Femur (tissue), 1 donor: Measurements from ENCODE around the gene ASF1B.

Source experiments
- DNase-seq: peaks from one replicate; pipeline ENCODE4 v3.0.0-alpha.2; 2017

Gene ASF1B

DNA sequence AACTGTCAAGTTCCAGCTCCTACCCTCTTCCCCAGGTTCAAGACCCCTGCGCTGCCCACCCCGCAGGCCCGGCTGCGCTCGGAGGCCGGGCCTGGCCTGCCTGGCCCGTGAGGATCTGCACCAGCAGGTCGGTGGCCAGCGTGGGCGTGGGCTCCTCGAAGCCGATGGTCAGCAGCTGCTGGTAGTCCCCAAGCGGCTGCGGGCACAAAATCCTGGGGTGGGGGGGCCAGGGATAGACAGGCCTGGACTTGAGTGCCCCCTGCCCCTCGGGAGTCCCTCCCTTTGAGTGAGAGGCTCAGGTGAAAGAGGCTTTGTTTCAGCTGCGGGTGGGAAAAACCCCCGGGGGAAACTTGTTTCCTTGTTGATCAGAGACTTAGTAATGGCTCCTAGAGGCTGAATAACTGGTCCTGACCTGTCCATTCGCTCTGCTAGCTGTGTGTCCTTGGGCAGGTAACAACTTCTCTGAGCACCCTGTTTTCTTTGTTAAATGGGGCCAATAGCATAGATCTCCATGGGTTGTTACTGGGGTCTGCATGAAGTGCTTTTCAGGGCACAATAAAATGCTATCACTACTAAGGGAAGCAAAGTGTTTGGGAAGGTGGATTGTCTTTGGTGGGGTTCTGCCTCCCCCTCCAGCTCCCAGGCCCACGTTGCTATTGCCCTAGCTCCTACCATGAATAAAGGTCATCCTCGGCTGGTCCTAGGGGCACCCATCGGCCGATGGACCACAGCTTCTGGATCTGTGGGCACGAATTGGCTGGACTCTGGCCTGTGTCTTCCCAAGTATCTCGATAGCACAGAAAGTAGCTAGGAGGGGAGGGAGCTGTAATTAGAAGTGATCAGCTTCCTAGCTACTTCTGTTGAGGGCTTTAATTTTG is 54.4 kb downstream of the ASF1B start:
- no peak for DNase-seq

DNA sequence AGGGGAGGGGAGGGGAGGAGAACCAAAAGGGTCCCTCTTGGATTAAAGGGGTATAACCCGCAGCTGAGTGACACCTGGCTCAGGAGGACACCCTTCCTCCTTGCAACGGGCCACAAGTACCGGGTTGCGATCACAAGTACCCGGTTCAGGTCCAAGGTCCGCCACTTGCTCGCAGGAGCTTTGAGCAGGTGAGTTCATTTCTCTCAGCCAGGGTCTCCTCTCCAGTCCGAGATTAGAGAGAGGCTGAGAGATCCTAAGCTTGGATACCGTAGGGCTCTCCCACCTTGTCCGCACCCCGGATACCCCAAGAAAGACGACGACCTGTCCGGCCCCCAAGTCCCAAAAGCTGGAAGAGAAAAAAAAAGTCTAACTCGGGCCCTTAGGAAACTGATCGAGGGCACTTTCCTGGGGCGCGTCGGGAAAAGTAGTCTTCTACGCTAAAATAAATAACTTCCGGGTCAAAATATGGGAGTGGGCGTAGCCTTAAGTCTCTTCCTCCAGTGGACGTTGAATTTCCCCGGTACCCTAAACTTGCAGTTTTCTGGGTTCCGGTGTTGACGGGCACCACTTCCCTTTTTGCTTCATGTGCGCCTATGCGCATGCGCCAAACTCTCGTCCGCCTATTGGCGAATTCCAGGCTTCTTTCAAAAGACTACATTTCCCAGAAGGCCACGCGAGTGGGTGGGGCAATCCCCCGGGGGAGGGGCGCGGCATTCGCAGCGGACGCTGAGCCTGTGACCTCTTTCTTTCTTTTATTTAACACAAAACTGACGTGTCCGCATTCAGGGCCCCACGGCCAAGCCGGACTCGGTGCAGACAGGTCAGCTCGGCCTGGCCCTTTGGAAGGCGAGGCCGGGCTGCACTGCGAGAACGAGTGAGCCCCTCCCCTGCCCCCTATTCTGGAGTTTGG is 55.2 kb downstream of the ASF1B start:
- DNase-seq, result peak; percentile 100

DNA sequence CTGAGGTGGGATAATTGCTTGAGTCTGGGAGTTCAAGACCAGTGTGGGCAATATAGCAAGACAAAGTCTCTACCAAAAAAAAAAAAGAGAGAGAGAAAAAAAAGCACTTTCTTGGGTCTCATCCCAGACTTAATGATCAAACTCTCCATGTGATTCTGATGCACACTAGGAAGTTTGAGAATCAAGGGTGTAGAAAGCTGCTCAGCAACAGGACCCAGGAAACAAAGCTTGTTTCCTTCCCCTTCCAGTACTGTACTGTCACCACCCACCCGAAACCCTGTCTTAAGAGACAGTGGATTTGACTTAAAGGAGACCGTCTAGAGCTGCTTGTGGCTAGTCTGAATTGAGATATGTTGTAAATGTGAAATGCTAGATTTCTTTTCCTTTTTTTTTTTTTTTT is 58.0 kb downstream of the ASF1B start:
- DNase-seq, result no peak

DNA sequence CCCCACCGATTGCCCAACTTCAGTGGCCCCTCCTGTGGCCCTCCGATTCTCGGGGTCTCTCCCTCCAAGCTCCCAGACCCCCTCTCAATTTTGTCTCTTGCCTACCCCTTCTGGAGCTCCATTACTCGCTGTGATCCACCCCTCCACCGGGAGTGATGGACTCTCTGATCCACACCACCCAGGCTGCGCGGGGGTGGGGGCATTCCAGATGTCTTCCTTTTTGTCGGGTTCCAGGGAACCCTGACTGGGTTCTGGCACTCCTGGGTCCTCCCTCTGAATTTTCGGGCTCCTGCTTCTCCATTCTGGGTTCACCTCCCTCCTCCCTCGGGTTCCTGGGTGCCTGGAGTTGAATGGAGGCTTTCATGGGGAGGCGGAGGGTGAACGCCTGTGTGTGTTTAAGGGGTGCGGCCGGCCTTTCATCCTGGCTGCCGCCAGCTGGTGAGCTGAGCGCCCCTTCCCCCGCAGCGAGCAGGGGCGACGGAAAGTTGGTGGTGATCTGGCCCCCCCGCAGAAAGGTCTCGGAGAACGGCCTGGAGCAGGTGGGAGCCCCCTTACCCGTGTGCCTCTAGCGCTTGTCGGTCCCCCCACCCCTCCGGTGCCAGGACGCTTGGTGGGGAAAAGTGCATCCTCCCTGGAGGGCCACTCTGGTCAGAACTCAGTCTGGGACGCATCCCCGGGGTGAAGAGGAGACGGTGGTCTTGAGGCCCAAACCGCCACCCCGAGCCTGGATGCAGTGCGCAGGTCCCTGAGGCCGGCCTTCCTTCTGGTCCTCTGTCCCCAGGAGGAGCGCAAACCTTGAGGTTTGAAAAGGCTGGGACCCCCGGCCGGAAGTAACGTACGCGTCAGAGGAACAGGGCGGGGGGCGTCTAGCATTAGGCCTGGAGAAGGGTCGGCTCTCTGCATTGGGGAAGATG is 62.2 kb downstream of the ASF1B start:
- no peak for DNase-seq

DNA sequence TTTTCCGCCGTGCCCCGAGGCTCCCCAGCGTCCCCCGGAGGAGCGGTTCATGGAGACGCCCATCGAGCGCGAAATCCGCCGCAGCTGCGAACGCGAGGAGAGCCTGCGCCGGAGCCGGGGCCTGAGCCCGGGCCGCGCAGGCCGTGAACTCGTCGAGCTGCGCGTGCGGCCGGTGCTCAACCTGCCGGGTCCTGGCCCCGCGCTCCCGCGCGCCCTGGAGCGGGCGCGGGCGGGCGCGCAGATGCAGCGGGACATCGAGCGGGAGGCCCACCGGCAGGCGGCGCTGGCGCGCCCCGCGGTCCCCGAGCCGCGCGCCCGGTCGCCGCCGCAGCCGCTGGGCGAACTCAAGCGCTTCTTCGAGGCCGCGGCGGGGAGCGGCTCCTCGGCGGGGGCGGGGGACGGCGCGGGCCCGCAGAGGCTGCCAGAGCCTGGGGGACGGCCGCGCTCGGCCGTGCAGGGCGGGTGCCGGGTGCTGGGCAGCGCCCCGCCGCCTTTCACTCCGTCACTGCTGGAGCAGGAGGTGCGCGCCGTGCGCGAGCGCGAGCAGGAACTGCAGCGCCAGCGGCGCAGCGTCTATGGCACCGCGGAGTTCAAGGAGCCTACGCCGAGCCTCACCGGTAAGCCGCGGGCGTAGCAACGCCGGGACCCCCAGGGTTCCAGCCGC is 63.0 kb downstream of the ASF1B start:
- DNase-seq, result peak; percentile 80

DNA sequence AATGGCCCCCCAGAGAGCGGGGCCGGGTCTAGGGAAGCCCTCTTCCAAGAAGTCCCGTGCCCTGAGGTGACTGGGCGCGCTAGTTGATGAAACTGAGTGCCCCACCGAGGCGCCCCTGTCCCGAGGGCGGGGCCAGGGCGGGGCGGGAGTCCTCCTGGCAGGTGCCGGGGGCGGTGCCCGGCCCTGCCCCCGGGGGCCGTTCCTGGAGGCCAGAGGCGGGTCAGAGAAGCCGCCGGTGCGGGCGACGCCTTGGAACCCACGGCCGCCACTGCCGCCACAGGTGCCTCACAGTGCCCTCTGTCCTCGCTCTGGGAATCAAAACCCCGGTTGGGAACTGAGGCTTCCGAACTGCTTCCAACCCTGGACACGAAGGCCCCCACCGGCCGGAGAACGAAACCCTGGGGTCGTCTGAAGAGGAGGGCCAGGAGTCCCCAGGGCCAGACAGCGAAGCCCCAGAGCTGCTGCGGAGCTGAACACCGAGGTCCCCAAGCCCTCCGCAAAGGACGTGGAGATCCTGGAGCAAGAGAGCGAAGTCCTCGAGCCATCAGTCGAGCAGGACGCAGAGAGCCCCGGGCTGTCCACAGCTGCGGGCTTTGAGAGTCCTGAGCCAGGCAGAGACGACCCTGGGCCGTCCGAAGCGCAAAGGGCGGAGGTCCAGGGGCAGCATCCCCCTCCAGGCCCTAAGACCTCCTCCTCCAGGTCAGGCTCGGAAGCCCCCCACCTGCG is 63.7 kb downstream of the ASF1B start, which contains the start of gene MISP3:
Gene MISP3, plus strand, starts transcription at position 252 of the 726 bp plus-strand sequence. CDS start 524 bp downstream, outside the sequence.
- DNase-seq, result no peak

DNA sequence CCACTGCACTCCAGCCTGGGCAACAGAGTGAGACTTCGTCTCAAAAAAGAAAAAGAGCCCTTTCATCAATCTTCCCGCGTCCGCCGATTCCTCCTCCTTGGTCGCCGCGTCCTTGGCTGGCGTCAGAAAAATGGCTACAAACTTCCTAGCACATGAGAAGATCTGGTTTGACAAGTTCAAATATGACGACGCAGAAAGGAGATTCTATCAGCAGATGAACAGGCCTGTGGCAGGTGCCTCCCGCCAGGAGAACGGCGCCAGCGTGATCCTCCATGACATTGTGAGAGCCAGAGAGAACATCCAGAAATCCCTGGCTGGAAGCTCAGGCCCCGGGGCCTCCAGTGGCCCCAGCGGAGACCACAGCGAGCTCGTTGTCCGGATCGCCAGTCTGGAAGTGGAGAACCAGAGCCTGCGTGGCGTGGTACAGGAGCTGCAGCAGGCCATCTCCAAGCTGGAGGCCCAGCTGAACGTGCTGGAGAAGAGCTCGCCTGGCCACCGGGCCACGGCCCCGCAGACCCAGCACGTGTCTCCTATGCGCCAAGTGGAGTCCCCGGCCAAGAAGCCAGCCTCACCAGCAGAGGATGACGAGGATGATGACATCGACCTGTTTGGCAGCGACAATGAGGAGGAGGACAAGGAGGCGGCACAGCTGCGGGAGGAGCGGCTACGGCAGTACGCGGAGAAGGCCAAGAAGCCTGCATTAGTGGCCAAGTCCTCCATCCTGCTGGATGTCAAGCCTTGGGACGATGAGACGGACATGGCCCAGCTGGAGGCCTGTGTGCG is 65.9 kb downstream of the ASF1B start:
- DNase-seq, result no peak
